HG03064 (cell line): ENCODE measurements around the gene ZEB1.

ENCODE experiments used
- ATAC-seq: cut with Tn5 transposase; IDR thresholded peaks from one replicate; pipeline ENCODE4 v1.9.1; 2021; ENCODE audit warnings: low read depth; ENCODE audit not compliant: unreplicated experiment

Gene ZEB1

DNA sequence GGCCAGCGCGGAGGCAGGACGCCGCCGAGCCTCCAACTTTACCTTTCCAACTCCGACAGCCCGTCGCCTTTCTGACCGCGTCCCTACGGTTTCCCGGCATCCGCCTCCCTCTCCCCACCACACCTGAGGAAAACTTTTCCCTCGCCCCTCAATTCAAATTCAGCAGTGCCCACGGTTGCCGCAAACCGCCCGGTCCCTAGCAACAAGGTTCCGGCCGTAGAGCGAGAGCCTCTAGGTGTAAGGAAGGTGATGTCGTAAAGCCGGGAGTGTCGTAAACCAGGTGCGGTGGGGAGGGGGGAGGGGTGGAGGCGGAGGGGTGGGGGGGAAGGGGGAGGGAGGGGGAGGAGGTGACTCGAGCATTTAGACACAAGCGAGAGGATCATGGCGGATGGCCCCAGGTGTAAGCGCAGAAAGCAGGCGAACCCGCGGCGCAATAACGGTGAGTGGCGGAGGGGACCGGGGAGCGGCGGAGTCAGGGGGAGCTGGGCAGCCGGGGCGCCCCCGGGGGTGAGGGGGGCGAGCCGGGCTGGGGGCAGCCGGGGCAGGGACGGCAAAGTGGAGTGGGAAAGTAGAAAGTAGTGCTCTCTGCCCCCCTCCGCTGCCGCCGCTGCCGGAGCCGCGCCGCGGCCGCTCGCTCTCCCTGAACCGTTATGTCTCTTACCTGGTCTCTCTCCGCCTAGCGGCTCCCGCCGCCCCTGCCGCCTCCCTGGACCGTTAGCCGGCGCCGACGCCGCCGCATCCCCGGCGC, at the start of gene ZEB1:
Gene ZEB1, plus strand, starts transcription at position 363 of the 748 bp plus-strand sequence. Its CDS starts 19 bp downstream, at position 382.
- ATAC-seq = peak; percentile 18

DNA sequence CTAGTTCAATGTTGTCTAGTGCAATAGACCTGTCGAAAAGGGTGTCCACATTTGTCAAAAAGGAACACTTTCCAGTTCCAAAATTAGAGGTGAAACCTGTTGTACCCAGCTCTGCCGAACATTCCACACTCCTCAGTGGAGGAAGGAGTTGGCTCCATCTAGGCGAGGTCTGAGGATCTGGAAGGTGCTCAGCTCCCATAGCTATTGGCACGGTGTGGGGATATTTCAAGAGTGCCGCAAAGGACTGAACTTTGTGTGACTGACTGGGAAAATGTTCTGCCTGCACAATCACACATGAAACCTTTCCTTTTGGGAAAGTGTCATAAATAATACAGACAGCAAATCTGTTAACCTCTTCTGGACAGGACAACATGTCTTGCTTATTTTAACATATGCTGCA, 48.1 kb upstream of the ZEB1 start:
- no peak for ATAC-seq

DNA sequence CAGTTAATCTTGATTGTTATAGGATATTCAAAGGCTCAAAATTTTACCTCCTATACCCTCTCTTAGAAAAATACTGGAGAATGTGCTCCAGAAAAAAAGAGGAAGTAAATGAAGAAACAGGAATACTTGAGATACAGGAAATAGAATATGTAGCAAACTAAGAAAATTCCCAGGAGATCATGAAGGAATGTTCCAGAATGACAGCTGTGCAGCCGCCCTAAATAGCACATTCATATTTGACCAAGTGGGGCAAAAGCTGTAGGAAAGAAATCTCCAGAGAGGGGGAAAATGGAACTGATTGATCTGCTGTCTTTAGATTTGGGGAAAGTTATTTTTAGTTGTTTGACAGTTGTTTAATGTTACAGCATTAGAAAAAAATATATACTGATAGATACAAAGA, 46.2 kb upstream of the ZEB1 start:
- no peak for ATAC-seq

- ATAC-seq = no peak
Observed at GRCh38 chr10:31273789-31274188, 45.2 kb upstream of the ZEB1 start.

DNA sequence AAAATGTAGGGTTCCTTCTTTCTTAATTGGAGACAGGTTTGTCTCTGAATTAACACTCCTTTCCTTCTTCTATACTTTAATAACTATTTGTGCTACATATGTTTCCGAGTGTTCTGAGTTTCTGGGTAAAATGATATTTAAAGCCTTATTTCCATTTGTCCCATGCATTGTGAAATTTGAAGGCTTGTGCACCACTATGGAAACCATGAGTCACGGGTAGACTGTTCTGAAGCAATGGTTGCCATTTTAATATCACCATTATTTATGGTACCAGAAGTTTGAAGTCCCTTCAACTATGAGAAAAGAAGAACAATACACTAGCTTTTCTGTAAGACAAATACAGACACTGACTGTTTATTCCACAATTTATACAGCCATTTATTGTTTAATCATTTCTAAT, 44.7 kb upstream of the ZEB1 start:
- no peak for ATAC-seq

- no peak for ATAC-seq
Observed at GRCh38 chr10:31278279-31278941, 40.6 kb upstream of the ZEB1 start.

DNA sequence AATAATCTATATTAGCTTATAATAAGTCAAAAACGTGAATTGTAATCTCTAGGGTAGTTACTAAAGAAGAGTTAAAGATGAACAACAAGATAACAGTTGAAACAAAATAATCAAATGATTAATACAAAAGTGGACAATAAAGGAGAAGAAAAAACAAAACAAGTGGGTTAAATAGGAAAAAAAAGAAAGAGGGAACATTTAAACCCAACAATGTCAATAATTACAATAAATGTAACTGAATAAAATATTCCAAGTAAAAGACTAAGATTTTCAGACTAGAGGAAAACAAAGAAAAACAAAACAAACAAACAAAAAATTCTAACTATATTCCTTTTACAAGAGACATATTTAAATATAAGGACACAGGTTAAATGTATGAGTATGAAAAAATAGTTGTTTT, 38.0 kb upstream of the ZEB1 start:
- ATAC-seq = no peak

GRCh38 chr10:31288001-31288400, 31.0 kb upstream of the ZEB1 start:
- ATAC-seq = no peak

DNA sequence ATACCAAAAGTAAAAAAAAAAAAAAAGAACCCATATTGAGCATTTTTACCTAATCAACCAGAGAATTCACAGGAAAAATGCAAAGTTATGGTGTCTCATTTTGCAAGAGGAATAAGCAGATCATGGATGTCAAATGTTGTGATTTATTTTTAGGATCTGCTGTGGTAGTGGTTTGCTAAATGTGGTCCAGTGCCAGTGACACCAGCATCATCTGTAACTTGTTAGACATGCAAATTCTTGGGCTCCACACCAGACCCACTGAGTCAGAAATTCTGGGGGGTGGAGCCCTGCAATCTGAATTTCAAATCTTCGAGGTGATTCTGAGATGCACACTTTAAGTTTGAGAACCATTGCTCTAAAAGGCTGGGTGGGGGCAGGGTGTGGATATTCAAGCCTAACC, 30.1 kb upstream of the ZEB1 start:
- no peak for ATAC-seq

DNA sequence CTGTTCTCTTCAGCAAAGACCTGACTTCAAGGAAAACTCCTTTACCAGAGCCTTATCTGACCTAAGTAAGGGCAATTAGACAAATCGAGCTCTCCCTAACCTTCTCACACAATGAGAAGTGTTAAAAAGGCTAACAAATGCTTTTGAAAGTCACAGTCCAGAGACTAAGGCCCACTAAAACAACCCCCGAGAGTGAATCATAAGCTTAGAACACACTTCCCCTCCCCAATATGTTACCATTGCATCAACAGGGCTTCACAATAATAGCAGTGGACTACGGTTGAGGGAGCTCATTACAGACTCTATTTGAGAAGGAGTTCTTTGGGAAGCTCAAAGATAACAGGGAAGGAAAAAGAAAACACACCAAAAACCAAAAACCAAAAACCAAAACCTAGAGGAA, 28.6 kb upstream of the ZEB1 start:
- ATAC-seq = no peak

- no peak for ATAC-seq
Observed at GRCh38 chr10:31291123-31291522, 27.9 kb upstream of the ZEB1 start.

- ATAC-seq = no peak
Observed at GRCh38 chr10:31294558-31294957, 24.5 kb upstream of the ZEB1 start.

- ATAC-seq = no peak
Observed at GRCh38 chr10:31296754-31297153, 22.3 kb upstream of the ZEB1 start.

DNA sequence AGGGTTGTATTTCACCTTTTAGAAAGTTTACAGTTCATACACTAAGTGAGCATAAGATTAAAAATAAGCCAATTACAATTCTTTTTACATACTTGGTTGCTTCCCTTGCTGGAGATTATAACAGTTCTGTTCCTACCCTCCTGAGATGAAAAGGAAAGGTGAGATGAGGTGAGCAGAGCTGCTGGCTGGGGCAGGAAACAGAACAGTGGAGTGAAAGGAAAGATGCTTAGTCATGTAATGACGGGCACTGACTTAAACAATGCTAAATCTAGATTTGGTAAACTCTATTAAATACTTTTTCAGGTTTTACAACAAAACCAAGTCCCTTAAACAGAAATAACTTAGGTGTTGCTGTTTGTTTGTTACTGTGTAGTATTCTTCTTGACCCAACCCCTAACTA, 19.9 kb upstream of the ZEB1 start:
- ATAC-seq = no peak

- no peak for ATAC-seq
Observed at GRCh38 chr10:31303212-31303611, 15.8 kb upstream of the ZEB1 start.

GRCh38 chr10:31304291-31304970, 14.6 kb upstream of the ZEB1 start:
- ATAC-seq = no peak

DNA sequence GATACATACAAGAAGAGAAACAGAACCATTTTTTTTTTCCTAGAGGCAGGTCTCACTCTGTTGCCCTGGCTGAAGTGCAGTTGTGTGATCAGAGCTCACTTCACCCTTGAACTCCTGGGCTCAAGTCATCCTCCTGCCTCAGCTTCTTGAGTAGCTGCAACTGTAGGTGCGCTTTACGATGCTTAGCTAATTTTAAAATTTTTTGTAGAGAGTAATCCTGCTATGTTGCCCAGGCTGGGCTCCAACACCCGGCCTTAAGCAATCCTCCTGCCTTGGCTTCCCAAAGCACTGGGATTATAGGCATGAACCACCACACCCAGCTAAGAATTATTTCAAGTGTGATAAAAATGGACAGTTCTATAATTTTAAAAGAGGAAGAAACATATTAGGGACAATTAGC, 5.6 kb upstream of the ZEB1 start:
- ATAC-seq = no peak

- no peak for ATAC-seq
Observed at GRCh38 chr10:31314256-31315150, 4.5 kb upstream of the ZEB1 start.

DNA sequence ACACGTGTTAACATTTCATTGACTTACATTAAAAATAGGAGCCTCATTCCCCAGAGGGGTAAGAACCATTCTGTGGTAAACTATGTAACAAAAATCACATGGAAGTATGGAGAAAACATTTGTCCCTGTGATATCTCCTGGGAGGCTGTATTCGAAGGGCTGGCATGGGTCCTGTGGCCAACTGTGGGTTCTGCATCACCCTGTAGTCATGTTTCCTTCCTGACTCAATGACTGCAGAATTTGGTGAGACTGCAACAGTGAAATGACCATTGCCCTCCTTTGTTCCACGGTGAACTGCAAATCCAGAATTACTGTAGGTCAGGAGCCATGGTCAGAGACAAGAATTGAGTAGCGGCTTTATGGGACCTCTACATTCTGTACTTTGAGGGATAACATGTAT, 3.6 kb upstream of the ZEB1 start:
- no peak for ATAC-seq

DNA sequence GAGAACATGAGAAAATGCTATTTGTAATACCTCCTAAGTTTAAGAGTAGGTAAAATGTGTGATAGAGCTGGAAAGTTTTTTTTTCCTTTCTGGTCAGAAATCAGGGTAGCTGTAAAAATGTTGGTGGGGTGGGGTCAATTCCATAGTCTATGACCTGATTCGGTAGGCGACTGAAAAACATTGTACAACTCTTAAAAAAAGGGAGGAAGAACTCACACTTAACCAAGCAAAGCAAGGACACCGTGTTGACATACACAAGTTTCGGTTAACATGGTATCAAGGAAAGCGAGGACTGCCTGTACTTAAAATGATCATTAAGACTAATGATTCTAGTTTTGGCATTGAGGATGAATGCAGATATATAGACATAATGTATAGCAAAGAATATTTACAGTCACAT, 1.8 kb upstream of the ZEB1 start:
- no peak for ATAC-seq
